ENCODE results near the gene ASAP2.
A peak's percentile ranks its signal among the peaks of the same experiment; 100 is the strongest.

Gene ASAP2

GRCh38 chr2:9366026-9366425 is 159.4 kb downstream of the ASAP2 start:
- TF ChIP-seq CTCF (IDR thresholded peaks at IDR 0.05; ENCODE audit: insufficient read depth, low read depth, low read length, missing control alignments): no peak
- H3K4me3 ChIP-seq (ENCODE audit: low read depth, low read length): no peak overlapping the region
- no peak for DNase-seq (ENCODE audit: low read depth)

GRCh38 chr2:9370746-9371145 is 164.1 kb downstream of the ASAP2 start:
- no peak for DNase-seq (ENCODE audit: low read depth)
- no peak overlapping the region for H3K4me3 ChIP-seq (ENCODE audit: low read depth, low read length)
- no peak for TF ChIP-seq CTCF (IDR thresholded peaks at IDR 0.05; ENCODE audit: insufficient read depth, low read depth, low read length, missing control alignments)

DNA sequence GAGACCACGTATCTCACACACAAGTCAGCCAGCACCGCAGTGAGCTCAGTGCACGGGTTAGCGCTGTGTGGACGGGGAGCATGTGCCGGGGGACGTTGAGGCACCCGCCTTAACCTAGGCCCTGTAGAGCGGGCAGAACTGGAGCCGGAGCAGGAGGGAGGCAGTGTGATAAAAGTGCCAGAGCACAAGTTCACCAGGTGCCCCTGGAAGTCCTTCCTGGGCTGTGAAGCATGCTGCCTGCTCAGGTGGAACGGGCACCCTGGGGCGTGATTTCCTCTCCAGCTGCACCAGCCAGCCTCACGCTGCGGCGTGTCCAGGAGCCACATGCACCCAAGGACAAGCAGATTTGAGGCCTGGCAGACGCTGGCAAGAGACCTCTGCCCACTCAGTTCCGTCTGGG is 166.4 kb downstream of the ASAP2 start:
- DNase-seq (ENCODE audit: low read depth): peak; percentile 16
- H3K4me3 ChIP-seq (ENCODE audit: low read depth, low read length): no peak overlapping the region
- no peak for TF ChIP-seq CTCF (IDR thresholded peaks at IDR 0.05; ENCODE audit: insufficient read depth, low read depth, low read length, missing control alignments)

DNA sequence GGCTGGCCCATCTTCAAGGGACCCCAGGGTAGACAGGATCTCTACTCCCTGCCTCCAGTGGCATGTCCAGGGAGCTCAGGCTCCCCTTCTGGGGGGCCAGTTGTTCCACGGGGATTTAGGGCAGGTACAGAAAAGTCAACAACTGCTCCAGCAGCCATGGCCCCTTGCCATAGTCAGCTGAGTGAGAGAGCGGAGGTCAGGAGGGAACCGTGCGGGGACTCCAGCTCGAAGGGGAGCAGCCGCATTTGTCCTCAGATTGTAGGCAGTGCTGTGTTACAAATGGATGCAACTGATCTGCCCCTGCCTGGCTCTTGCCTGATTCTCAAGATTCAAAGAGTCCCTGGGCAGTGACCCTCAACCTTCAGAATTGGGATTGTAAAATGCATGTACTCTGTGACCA is 166.9 kb downstream of the ASAP2 start:
- no peak for DNase-seq (ENCODE audit: low read depth)
- no peak for TF ChIP-seq CTCF (IDR thresholded peaks at IDR 0.05; ENCODE audit: insufficient read depth, low read depth, low read length, missing control alignments)
- H3K4me3 ChIP-seq (ENCODE audit: low read depth, low read length): no peak overlapping the region

GRCh38 chr2:9374071-9374730 is 167.6 kb downstream of the ASAP2 start:
- H3K4me3 ChIP-seq (ENCODE audit: low read depth, low read length): no peak overlapping the region
- DNase-seq (ENCODE audit: low read depth): no peak
- no peak for TF ChIP-seq CTCF (IDR thresholded peaks at IDR 0.05; ENCODE audit: insufficient read depth, low read depth, low read length, missing control alignments)

- peak; percentile 46 for TF ChIP-seq CTCF (IDR thresholded peaks at IDR 0.05; ENCODE audit: insufficient read depth, low read depth, low read length, missing control alignments)
- no peak overlapping the region for H3K4me3 ChIP-seq (ENCODE audit: low read depth, low read length)
- DNase-seq (ENCODE audit: low read depth): peak; percentile 18
These were observed 169.3 kb downstream of the ASAP2 start for GRCh38 chr2:9375857-9376428.
